ENCODE data around the gene ARSG. TPM values are rescaled to one million over a fixed set of nuclear protein-coding genes. Genes with fewer than 3 reads are reported as not detected.

ARSG gene
- polyA plus RNA-seq, 1 donor (not counting 4 experiments of a cell fraction or from before 2014, with no cell fraction given), result 0.41 TPM

DNA sequence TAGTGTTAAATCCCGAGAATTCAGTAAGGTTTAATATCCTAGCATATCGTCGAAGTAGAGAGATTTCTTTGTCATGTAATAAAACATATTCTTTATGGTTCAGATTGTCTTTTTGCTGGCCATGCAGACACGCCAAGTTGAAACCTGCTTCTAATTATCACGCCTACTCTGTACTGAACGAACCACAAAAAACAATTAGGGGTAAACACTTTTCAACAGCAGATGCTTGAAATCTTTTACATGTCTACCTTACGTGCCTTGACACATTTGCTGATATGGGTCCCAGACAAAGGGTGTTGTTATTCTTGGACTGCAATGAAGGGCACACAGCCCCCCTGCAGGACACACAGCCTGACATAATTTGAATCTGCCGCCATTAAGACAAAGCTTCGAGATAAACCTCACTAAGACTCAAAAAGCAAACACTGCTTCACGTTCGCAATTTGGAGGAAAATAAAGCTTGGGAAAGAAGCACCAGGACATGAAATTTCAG is 152.7 kb downstream of the ARSG start:
- H3K9ac ChIP-seq (ENCODE audit: control insufficient read depth, extremely low read depth, insufficient read depth, low read length), result no peak overlapping the region
- H2AFZ ChIP-seq (ENCODE audit: control insufficient read depth, low read length), result no peak overlapping the region
- no peaks in the 10 kb centered on the region for H3K4me1 ChIP-seq (ENCODE audit: control insufficient read depth, extremely low read depth, insufficient read depth, low read length)
- H3K4me3 ChIP-seq (ENCODE audit: control insufficient read depth in 2 of 3, extremely low read depth in 1 of 3, insufficient read depth in 2 of 3, low read depth in 1 of 3, low read length in 3 of 3), result no peak overlapping the region
- no peak overlapping the region for H3K27ac ChIP-seq (ENCODE audit: control insufficient read depth, insufficient read depth, low read length)
- dilution Hi-C loops (cut with MboI; ENCODE audit: extremely low pct_ligation_motif_present, low sequenced_read_pairs), result no loop called here
- H4K20me1 ChIP-seq (ENCODE audit: control insufficient read depth, extremely low read depth, insufficient read depth, low read length), result no peaks in the 10 kb centered on the region
- no peaks in the 10 kb centered on the region for H3K9me1 ChIP-seq (ENCODE audit: control insufficient read depth, extremely low read depth, insufficient read depth, low read length)
- FAIRE-seq, result no peak
- H3K79me2 ChIP-seq (ENCODE audit: control insufficient read depth, insufficient read depth, low read length), result no peaks in the 10 kb centered on the region
- no peaks in the 10 kb centered on the region for H3K27me3 ChIP-seq (ENCODE audit: control insufficient read depth, extremely low read depth, insufficient read depth, low read length)
- TF ChIP-seq, protein P1, sequence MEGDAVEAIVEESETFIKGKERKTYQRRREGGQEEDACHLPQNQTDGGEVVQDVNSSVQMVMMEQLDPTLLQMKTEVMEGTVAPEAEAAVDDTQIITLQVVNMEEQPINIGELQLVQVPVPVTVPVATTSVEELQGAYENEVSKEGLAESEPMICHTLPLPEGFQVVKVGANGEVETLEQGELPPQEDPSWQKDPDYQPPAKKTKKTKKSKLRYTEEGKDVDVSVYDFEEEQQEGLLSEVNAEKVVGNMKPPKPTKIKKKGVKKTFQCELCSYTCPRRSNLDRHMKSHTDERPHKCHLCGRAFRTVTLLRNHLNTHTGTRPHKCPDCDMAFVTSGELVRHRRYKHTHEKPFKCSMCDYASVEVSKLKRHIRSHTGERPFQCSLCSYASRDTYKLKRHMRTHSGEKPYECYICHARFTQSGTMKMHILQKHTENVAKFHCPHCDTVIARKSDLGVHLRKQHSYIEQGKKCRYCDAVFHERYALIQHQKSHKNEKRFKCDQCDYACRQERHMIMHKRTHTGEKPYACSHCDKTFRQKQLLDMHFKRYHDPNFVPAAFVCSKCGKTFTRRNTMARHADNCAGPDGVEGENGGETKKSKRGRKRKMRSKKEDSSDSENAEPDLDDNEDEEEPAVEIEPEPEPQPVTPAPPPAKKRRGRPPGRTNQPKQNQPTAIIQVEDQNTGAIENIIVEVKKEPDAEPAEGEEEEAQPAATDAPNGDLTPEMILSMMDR (optimal IDR thresholded peaks at IDR 0.05 in 1 of 3, IDR thresholded peaks at IDR 0.05 in 1 of 3, conservative IDR thresholded peaks at IDR 0.05 in 1 of 3; ENCODE audit: extremely low read depth in 1 of 3, insufficient read depth in 2 of 3, low read length in 3 of 3), result no peak
- no peak for TF ChIP-seq EZH2 (IDR thresholded peaks at IDR 0.05; ENCODE audit: low read length)
- DNase-seq (ENCODE audit: low read depth, low spot score), result no peak
- H3K4me2 ChIP-seq (ENCODE audit: control insufficient read depth, extremely low read depth, insufficient read depth, low read depth, low read length), result no peak overlapping the region
- H3K36me3 ChIP-seq (ENCODE audit: control insufficient read depth in 2 of 2, extremely low read depth in 1 of 2, insufficient read depth in 2 of 2, low read length in 2 of 2), result peaks cover 0 to 33% of the 10 kb centered on the region in 2 experiments
- no peaks in the 10 kb centered on the region for H3K9me3 ChIP-seq (ENCODE audit: control insufficient read depth, low read depth, low read length)

DNA sequence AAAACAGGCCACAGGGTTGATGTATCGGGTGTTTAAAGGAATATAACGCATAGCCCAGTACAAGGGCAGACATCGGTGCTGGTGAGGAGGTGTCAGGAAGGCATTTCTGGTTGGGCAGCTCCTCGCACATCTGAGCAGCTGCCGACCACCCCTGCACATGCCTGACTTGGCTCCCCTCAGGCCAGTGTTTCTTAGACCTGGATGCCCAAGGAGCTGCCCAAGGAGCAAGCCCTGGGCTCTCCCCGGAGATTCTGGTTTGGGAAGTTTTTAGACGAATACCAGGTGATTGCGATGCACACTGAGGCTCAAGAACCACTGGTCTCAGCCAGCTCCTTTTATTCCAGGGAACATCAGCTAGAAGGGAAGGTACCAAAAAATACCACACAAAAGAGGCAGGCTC is 154.4 kb downstream of the ARSG start:
- Histone ChIP-seq H3K4me1 (ENCODE audit: control insufficient read depth, extremely low read depth, insufficient read depth, low read length) (no peaks in the 10 kb centered on the region), H3K9ac (ENCODE audit: control insufficient read depth, extremely low read depth, insufficient read depth, low read length) (no peak overlapping the region), H3K9me1 (ENCODE audit: control insufficient read depth, extremely low read depth, insufficient read depth, low read length) (no peaks in the 10 kb centered on the region), H3K4me2 (ENCODE audit: control insufficient read depth, extremely low read depth, insufficient read depth, low read depth, low read length) (no peak overlapping the region), H3K36me3 (ENCODE audit: control insufficient read depth in 2 of 2, extremely low read depth in 1 of 2, insufficient read depth in 2 of 2, low read length in 2 of 2) (peaks cover 5 to 41% of the 10 kb centered on the region in 2 experiments), H4K20me1 (ENCODE audit: control insufficient read depth, extremely low read depth, insufficient read depth, low read length) (no peaks in the 10 kb centered on the region), H3K79me2 (ENCODE audit: control insufficient read depth, insufficient read depth, low read length) (no peaks in the 10 kb centered on the region), H3K9me3 (ENCODE audit: control insufficient read depth, low read depth, low read length) (no peaks in the 10 kb centered on the region), H3K4me3 (ENCODE audit: control insufficient read depth in 2 of 3, extremely low read depth in 1 of 3, insufficient read depth in 2 of 3, low read depth in 1 of 3, low read length in 3 of 3) (no peak overlapping the region), H3K27me3 (ENCODE audit: control insufficient read depth, extremely low read depth, insufficient read depth, low read length) (no peaks in the 10 kb centered on the region), H2AFZ (ENCODE audit: control insufficient read depth, low read length) (no peak overlapping the region), H3K27ac (ENCODE audit: control insufficient read depth, insufficient read depth, low read length) (no peak overlapping the region)
- FAIRE-seq, result no peak
- TF ChIP-seq EZH2 (IDR thresholded peaks at IDR 0.05; ENCODE audit: low read length), result no peak
- TF ChIP-seq, protein P1 (optimal IDR thresholded peaks at IDR 0.05 in 1 of 3, IDR thresholded peaks at IDR 0.05 in 1 of 3, conservative IDR thresholded peaks at IDR 0.05 in 1 of 3; ENCODE audit: extremely low read depth in 1 of 3, insufficient read depth in 2 of 3, low read length in 3 of 3), result no peak
- no peak for DNase-seq (ENCODE audit: low read depth, low spot score)
- dilution Hi-C loops (cut with MboI; ENCODE audit: extremely low pct_ligation_motif_present, low sequenced_read_pairs), result no loop called here
